Activated CD4-positive, alpha-beta T cell treated with anti-CD3 and anti-CD28 coated beads for 36 hours (primary cell): Measurements from ENCODE around the gene SLC25A21. TPM values are rescaled to one million over a fixed set of nuclear protein-coding genes. Genes with fewer than 3 reads are reported as not detected.

Experiments used
- microRNA-seq: library from miRNA; unstranded; fragments of <30 nt; microRNA quantifications from one replicate; pipeline ENCODE4 v1.2.0, GENCODE V29; 2021; ENCODE audit warnings: borderline replicate concordance
- total RNA-seq, 2 experiments: library from RNA; stranded (reverse); gene quantifications; one replicate each; pipeline ENCODE4 v1.2.3, GENCODE V29; 2021

SLC25A21 gene
- total RNA-seq, 2 experiments from 2014 or later = not detected

Small RNAs within 50 kb of the gene (microRNA-seq; reads per million reads assigned to microRNA genes)
- gene MIR4503 = not detected

Other genes starting within 250 kb of the SLC25A21 start
- under 1 TPM in 1 of 2 experiments, not detected in 1; 0.09 TPM for gene MIPOL1, start 25.3 kb upstream of the SLC25A21 start, total RNA-seq